Measurements from ENCODE around the gene ST6GALNAC5. TPM values are rescaled to one million over a fixed set of nuclear protein-coding genes. Genes with fewer than 3 reads are reported as not detected.
"Not testable (repeated sequence)": the region's sequence is repeated elsewhere in the genome, so short reads cannot be mapped to it uniquely, and the experiment has no call there.

The ST6GALNAC5 gene
- total RNA-seq, 1 donor from 2014 or later, result 166 TPM

DNA sequence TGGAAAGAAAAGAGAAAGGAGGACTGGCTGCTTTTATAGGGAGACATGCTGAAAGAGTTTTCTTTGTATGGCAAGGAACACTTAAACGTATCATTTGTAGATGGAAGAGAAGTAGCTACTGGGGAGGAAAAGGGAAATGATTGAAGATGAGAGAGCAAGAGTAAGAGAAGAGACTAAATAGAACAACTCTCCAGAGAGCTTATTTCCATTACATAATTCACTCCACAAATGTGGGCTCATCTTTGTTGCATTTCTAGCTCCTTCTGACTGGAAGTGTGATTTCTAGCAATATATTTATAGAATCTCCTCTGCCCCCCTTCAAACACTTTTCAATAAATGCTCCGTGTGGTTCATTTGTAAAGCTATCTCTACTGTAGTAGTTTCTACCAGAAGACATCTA is 71.0 kb downstream of the ST6GALNAC5 start:
- DNase-seq (ENCODE audit: low spot score), result no peak

DNA sequence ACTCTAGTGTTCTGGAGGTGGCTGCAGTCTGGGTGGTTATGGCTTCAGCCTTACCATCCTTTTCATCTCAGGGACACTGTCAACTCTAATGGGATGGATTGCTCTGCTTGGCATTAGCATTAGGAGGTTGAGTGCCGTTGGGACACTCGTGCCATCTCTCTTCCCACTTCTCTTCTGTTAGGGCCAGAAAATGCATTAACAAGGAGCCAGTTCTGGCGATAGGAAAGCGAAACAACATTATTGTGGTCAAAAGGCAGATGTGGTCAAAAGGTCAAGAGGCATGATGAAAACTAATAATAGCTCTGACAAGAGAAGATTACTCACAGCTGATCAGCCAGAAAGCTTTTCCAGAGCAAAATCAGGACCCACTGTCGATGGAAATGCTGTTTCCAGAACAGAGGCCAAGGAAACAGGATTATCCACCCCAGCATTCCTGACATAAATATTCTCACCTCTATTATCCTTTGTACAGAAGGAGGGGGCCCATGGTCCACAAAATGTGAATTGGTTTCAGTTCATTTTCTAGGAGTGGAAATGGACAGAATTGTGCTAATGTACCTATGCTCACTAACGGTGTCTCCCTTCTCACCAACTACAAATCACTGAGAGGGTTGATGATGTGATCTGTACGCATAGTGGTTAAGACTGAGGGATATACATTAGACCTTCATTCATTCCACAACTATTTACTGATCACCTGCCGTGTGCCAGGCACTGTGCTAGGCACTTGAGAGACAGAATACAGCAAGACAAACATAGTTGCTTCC is 72.0 kb downstream of the ST6GALNAC5 start:
- no peak for DNase-seq (ENCODE audit: low spot score)

GRCh38 chr1:76939817-76940216 is 72.5 kb downstream of the ST6GALNAC5 start:
- DNase-seq (ENCODE audit: low spot score), result no peak

DNA sequence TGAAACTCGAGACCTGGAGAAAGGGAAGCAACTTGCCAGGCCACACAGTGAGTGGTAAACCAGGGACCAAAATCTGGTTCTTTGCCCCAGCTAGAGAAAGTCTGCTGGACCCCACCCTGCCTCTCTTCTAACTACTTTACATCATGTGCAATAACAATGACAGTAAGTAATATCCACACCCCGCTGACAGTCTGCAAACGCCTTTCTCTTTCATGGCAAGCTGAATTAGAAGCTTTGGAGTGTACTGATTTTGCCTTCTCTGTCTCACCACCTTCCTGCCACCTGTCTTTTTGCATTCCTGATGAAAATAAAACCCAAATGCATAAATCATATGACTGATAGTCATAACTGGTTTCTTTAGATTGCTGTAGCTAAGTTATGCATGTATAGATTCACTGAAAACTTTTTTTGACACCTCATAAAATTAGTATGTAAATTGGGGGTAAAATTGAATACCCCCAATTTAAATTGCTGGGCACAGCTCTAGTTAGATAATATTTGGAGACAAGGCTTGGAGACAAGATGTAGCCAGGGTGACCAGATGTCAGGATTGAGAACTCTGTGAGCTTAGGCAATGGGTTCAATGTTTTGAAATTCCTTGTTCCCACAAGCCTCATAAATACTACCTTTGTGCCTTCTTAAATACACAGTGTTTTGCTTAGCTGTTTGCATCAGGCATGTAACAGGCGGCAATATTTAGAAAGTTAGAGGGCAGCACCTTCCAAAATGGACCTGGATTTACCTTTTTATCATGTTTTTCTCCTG is 73.5 kb downstream of the ST6GALNAC5 start:
- DNase-seq (ENCODE audit: low spot score), result no peak

DNA sequence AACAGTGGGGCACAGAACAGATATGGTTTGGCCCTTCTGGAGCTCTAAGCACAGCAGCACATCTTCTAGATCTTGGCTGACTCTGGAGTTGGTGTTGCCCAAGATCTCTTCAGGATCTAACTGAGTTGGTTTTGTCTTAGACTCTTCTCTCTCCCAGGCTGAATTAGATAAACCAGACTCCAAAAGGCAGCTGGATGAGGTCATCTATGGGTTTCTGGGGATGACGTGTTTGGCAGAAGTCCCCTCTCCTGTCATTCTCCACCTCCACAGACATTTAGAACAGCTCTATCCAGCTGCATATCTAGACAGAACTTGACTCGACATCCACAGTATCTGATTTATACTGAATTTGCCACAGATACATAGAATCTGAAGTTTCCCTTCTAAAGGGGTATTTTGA is 75.3 kb downstream of the ST6GALNAC5 start:
- DNase-seq (ENCODE audit: low spot score), result no peak

DNA sequence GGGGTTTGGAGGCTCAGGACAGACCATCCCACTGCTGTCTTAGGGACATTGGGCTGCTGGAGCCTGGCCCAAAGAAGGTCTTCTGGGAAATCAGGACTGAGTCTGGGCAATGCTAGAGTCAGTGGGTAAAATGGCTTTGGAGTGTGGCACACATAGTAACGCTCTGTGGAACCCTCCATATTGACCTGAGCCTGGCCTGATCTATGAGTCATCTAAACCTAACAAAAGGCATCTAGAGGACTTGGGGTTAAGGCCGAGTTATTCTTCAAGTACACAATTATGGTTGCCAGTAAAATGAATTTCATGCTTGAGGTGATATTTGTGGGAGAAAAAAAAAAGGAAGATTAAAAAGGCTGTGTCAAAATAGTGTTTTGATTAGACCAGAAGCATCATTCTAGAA is 77.7 kb downstream of the ST6GALNAC5 start:
- no peak for DNase-seq (ENCODE audit: low spot score)

DNA sequence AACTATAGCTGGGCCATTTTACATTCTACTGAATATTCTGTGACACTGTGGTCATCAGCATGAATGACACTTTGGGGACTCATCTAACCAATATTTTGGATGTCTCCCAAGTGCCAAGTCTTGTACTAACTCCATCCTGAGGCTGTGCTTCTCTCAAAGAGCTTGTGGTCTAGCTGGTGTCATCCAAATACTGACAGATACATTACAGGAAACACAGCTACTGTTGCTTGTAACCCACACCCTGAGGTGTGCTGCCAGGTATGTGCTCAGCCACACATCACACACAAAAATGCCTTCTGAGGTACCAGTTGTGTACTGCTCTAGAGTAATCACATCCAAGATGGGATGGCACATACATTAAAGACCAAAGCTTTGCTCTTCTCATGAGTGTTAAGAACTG is 81.6 kb downstream of the ST6GALNAC5 start:
- no peak for DNase-seq (ENCODE audit: low spot score)

GRCh38 chr1:76949503-76949902 is 82.2 kb downstream of the ST6GALNAC5 start:
- no peak for DNase-seq (ENCODE audit: low spot score)

DNA sequence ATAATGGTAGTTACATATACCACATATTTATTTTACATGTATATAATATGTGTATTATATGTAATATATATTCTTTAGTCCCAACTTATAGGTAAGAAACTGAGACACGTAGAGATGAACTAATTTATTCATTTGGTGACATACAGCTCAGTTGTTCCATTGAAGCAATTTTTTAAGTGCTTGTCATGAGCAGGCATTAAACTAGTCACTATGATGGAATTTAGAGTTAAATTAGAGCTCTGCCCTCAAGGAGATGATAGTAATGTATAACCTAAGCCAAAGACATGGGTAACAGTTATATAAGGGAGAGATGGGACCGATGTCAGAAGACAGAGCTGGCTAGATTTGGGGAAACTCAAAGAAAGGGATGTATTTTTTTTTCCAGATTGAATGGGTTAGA is 83.0 kb downstream of the ST6GALNAC5 start:
- no peak for DNase-seq (ENCODE audit: low spot score)

DNA sequence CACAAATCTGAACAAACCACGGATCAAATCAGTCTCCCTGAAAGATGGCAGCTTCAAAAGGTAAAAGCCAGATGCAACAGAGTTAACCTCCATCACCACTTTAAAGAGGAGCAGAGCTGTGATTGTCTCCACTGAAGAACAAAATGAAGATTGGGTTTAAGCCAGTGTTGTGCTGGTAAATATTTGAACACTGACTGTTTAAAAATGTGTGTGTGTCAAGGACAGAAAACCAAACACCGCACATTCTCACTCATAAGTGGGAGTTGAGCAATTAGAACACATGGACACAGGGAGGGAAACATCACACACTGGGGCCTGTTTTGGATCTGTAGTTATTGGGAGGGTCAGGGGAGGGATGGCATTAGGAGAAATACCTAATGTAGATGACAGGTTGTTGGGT is 83.9 kb downstream of the ST6GALNAC5 start:
- DNase-seq (ENCODE audit: low spot score), result no peak

DNA sequence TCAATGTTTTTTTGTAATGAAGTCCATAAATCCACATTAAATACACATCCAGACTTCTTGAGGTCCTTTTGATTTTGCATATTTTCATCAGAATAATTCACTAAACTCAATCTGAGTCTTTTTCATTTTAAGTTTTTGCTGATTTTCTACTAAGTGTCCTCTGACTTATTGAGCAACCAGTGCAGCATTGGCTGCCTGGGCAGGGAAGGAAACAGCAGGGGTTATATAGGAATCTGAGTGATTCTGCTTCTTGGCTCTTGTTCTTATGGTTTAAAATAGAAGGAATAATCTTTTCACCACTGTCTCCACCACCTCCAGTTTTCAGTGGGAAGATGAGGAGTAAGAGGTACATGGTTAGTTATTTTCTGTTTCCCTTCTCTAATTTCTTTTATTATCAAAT is 88.4 kb downstream of the ST6GALNAC5 start:
- DNase-seq (ENCODE audit: low spot score), result peak; percentile 19

- no peak for DNase-seq (ENCODE audit: low spot score)
Measured at GRCh38 chr1:76957961-76958360, 90.7 kb downstream of the ST6GALNAC5 start.

DNA sequence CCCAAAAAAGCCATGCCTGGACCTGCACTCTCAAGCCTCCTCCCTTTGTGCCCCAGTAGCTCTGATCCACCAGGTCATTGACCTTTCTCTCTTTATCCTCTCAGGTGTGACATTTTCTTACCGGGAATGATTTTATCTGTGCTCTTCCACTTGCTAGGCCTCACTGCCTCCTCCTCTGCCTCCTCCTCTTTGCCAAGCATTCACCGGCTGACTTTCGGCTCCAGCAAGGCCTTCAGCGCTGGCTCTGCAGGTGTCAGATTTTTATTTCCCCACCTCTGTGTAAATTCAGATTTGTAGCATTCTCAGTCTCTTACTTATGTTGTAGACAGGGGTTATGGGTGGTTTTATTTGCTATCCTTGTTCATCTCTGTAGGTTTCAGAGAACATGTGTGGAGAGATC is 91.5 kb downstream of the ST6GALNAC5 start:
- no peak for DNase-seq (ENCODE audit: low spot score)

- DNase-seq (ENCODE audit: low spot score), result no peak
Measured at GRCh38 chr1:76959556-76959955, 92.3 kb downstream of the ST6GALNAC5 start.

- no peak for DNase-seq (ENCODE audit: low spot score)
Measured at GRCh38 chr1:76961181-76961819, 94.0 kb downstream of the ST6GALNAC5 start.

GRCh38 chr1:76961820-76962207 is 94.5 kb downstream of the ST6GALNAC5 start:
- no peak for DNase-seq (ENCODE audit: low spot score)

DNA sequence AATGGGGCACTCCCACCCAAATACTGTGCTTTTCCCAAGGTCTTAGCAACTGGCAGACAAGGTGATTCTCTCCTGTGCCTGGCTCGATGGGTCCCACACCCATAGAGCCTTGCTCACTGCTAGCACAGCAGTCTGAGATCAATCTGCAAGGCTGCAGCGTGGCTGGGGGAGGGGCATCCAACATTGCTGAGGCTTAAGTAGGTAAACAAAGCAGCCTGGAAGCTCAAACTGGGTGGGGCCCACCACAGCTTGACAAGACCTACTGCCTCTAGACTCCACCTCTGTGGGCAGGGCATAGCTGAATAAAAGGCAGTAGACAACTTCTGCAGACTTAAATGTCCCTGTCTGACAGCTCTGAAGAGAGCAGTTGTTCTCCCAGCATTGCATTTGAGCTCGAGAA is 114.0 kb downstream of the ST6GALNAC5 start:
- DNase-seq (ENCODE audit: low spot score), result not testable (repeated sequence)

DNA sequence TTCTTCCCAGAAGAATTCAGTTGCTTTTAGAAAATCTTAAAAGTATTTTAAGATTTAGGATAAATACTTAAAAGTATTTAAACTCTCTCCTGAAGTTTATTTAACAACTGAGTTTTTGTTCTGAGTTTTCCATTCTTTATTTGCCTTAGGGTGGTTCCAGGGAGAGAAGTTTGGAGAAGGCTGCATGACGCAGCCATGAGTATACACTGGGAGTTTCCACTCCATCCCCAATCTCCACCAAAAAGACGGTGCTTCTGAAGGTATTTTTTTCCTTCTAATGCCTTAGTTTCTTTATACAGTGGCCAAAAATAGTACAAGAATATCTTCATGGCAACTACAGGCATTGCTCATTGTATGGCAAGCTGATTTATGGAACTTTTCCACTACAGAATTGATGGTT is 122.7 kb downstream of the ST6GALNAC5 start:
- DNase-seq (ENCODE audit: low spot score), result no peak

GRCh38 chr1:76993036-76993435 is 125.8 kb downstream of the ST6GALNAC5 start:
- no peak for DNase-seq (ENCODE audit: low spot score)

- DNase-seq (ENCODE audit: low spot score), result no peak
Measured at GRCh38 chr1:76998582-76999223, 131.4 kb downstream of the ST6GALNAC5 start.

GRCh38 chr1:77007675-77008074 is 140.4 kb downstream of the ST6GALNAC5 start:
- no peak for DNase-seq (ENCODE audit: low spot score)

DNA sequence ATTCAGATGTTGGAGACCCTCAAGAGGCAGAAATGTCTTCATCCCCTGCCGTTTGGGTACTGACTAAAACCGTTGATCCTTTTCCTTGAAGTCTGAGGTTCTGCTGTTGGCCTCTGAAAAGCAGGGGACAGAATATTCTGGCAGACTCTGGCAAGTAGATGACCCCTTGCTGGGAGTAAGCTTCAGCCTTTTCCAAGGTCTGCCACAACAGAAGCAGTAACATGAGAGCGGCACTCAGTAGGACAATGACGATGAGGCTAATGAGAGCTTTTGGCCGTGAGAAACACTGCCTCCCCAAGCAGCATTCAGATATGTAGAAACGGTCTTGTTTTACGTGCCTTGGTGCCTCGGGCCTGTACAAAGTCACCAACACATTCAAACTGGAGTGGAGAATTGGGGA is 143.7 kb downstream of the ST6GALNAC5 start:
- no peak for DNase-seq (ENCODE audit: low spot score)

Data from umbilical cord (tissue), 2 donors.